SK-N-SH (cell line): ENCODE data around the gene ASIC2. TPM values are rescaled to one million over a fixed set of nuclear protein-coding genes. Genes with fewer than 3 reads are reported as not detected.

ENCODE experiments used
- CTCF ChIA-PET: fragments of 300-600, 350-600 bp; formaldehyde crosslinking; extraction: SDS; loops from one replicate; lab custom pipeline; 2021; lab: Yijun Ruan, JAX
- POLR2A ChIA-PET: fragments of 350-600 bp; sonication (Branson Sonifier 250); formaldehyde crosslinking; extraction: SDS; loops from one replicate; lab custom pipeline; 2020; ENCODE audit warnings: antibody characterized with exemption, inconsistent platforms; lab: Yijun Ruan, JAX
- DNase-seq: peaks from one replicate; pipeline ENCODE4 v3.0.0; 2012
- H2AFZ ChIP-seq: fragments of 200-600 bp; sonication (generic); 2 replicates; pipeline ENCODE4 v1.8.1; 2016; ENCODE audit warnings: antibody characterized with exemption, mild to moderate bottlenecking, low read depth
- H3F3A ChIP-seq: fragments of 200-600 bp; sonication (generic); replicated peaks from 2 replicates; pipeline ENCODE3; 2016; ENCODE audit warnings: antibody characterized with exemption, mild to moderate bottlenecking; ENCODE audit not compliant: insufficient read depth
- H3K27ac ChIP-seq, 2 experiments: fragments of 200-500 bp in 1 of 2; fragments of 200-600 bp in 1 of 2; sonication (Bioruptor generic) in 1 of 2; sonication (generic), shearing (Covaris generic) in 1 of 2; 2 replicates each; pipeline versions ENCODE4 v1.5.1 to v1.6.1; 2014 to 2016; ENCODE audit warnings: low read depth in 2 of 2, inconsistent platforms in 1 of 2, low read length in 1 of 2, mild to moderate bottlenecking in 1 of 2, mixed read lengths in 1 of 2
- H3K27me3 ChIP-seq: fragments of 200-600 bp; sonication (generic), shearing (Covaris generic); 2 replicates; pipeline ENCODE4 v1.6.1; 2016; ENCODE audit warnings: mixed run types; ENCODE audit not compliant: insufficient read depth
- H3K36me3 ChIP-seq, 2 experiments: fragments of 200-500 bp in 1 of 2; fragments of 200-600 bp in 1 of 2; sonication (Bioruptor generic) in 1 of 2; sonication (generic) in 1 of 2; replicated peaks in 1 of 2; 2 replicates each; pipeline versions ENCODE3 to v1.5.1; 2014 to 2016; ENCODE audit warnings: low read length in 1 of 2, mild to moderate bottlenecking in 1 of 2; ENCODE audit not compliant: insufficient read depth in 2 of 2, control insufficient read depth in 1 of 2
- H3K4me1 ChIP-seq, 2 experiments: fragments of 200-500 bp in 1 of 2; fragments of 200-600 bp in 1 of 2; sonication (Bioruptor generic) in 1 of 2; sonication (generic), shearing (Covaris generic) in 1 of 2; 2 replicates each; pipeline versions ENCODE4 v1.5.1 to v1.6.1; 2014 to 2016; ENCODE audit warnings: low read depth in 1 of 2, low read length in 1 of 2, mixed run types in 1 of 2; ENCODE audit not compliant: insufficient read depth in 2 of 2, control insufficient read depth in 1 of 2
- H3K4me2 ChIP-seq: fragments of 200-600 bp; sonication (generic), shearing (Covaris generic); 2 replicates; pipeline ENCODE4 v1.6.1; 2017; ENCODE audit warnings: mixed run types
- H3K4me3 ChIP-seq, 2 experiments: fragments of 200-500 bp in 1 of 2; fragments of 200-600 bp in 1 of 2; sonication (Bioruptor generic) in 1 of 2; sonication (generic), shearing (Covaris generic) in 1 of 2; 2 replicates each; pipeline versions ENCODE4 v1.5.1 to v1.8.1; 2014 to 2016; ENCODE audit warnings: low read depth in 2 of 2, inconsistent platforms in 1 of 2, low read length in 1 of 2, mild to moderate bottlenecking in 1 of 2, mixed read lengths in 1 of 2, moderate library complexity in 1 of 2
- H3K79me2 ChIP-seq: fragments of 200-600 bp; sonication (generic); 2 replicates; pipeline ENCODE4 v1.8.1; 2017; ENCODE audit warnings: mild to moderate bottlenecking; ENCODE audit not compliant: insufficient read depth
- H3K9ac ChIP-seq: fragments of 200-600 bp; sonication (generic); 2 replicates; pipeline ENCODE4 v1.6.1; 2017; ENCODE audit warnings: mixed run types
- H3K9me2 ChIP-seq: fragments of 200-600 bp; sonication (generic); 2 replicates; pipeline ENCODE4 v1.6.1; 2017; ENCODE audit warnings: mixed run types
- H3K9me3 ChIP-seq: fragments of 200-600 bp; sonication (generic); 2 replicates; pipeline ENCODE4 v1.6.1; 2017; ENCODE audit warnings: mixed run types, mild to moderate bottlenecking, moderate library complexity
- H4K20me1 ChIP-seq: fragments of 200-600 bp; sonication (generic); 2 replicates; pipeline ENCODE4 v1.6.1; 2017; ENCODE audit warnings: mild to moderate bottlenecking, mixed run types; ENCODE audit not compliant: insufficient read depth
- CHD2 ChIP-seq: fragments of 150-350 bp; IDR thresholded peaks from 2 replicates; pipeline ENCODE4 v1.6.1; 2018; ENCODE audit warnings: low read length; ENCODE audit not compliant: partially characterized antibody
- ELF1 ChIP-seq: IDR thresholded peaks from 2 replicates; pipeline ENCODE4 v1.4.0; 2012
- EP300 ChIP-seq, 2 experiments: IDR thresholded peaks; 2 replicates each; pipeline versions ENCODE4 v1.4.0 to v1.6.1; 2012; ENCODE audit warnings: borderline replicate concordance in 1 of 2, low read depth in 1 of 2, low read length in 1 of 2
- FOXM1 ChIP-seq: IDR thresholded peaks from 2 replicates; pipeline ENCODE4 v1.4.0; 2012; ENCODE audit warnings: low read depth, mild to moderate bottlenecking
- JUND ChIP-seq: IDR thresholded peaks from 2 replicates; pipeline ENCODE4 v1.4.0; 2012
- MXI1 ChIP-seq: IDR thresholded peaks from 2 replicates; pipeline ENCODE4 v1.6.1; 2012; ENCODE audit warnings: mild to moderate bottlenecking, low read depth, low read length, improper control_type of control experiment
- RAD21 ChIP-seq: IDR thresholded peaks from 2 replicates; pipeline ENCODE4 v1.6.1; 2012; ENCODE audit warnings: mild to moderate bottlenecking, low read length
- RCOR1 ChIP-seq: fragments of 150-350 bp; IDR thresholded peaks from 2 replicates; pipeline ENCODE4 v1.6.1; 2017; ENCODE audit warnings: antibody characterized with exemption, low read length
- RFX5 ChIP-seq: IDR thresholded peaks from 2 replicates; pipeline ENCODE4 v1.6.1; 2012; ENCODE audit warnings: mild to moderate bottlenecking, improper control_type of control experiment, low read length
- SMC3 ChIP-seq: IDR thresholded peaks from 2 replicates; pipeline ENCODE4 v1.6.1; 2012; ENCODE audit warnings: low read depth, low read length, improper control_type of control experiment
- TAF1 ChIP-seq: IDR thresholded peaks from 2 replicates; pipeline ENCODE4 v1.6.1; 2012; ENCODE audit warnings: low read depth, mild to moderate bottlenecking, low read length, moderate library complexity, borderline replicate concordance
- WGBS: methylation state at CpG from one replicate; pipeline ENCODE4 v1.1.6; 2017; ENCODE audit warnings: low lambda C conversion rate; 5-methylcytosine and 5-hydroxymethylcytosine counted together
- polyA plus RNA-seq, 3 experiments: library from polyadenylated mRNA; depleted of rRNA; stranded (reverse); fragments of >200 nt; gene quantifications; 2 replicates each; pipeline ENCODE4 v1.2.3, GENCODE V29; 2012
- TF ChIP-seq, protein P1 (sequence below): fragments of 150-350 bp; IDR thresholded peaks from 2 replicates; pipeline ENCODE4 v1.6.1; 2017; ENCODE audit warnings: antibody characterized with exemption, low read length, low read depth, borderline replicate concordance
- TF ChIP-seq, protein P2 (sequence below): IDR thresholded peaks from 2 replicates; pipeline ENCODE4 v1.6.1; 2012; ENCODE audit warnings: mild to moderate bottlenecking, low read depth, low read length, moderate library complexity
- TF ChIP-seq, protein P3 (sequence below): fragments of 200-600 bp; sonication (generic); IDR thresholded peaks from 2 replicates; pipeline ENCODE4 v1.6.1; 2017; ENCODE audit warnings: antibody characterized with exemption, mild to moderate bottlenecking, moderate library complexity

The ASIC2 gene
- polyA plus RNA-seq, 1 of the 3 experiments (the other 2 are of a cell fraction), result 0.08 TPM

DNA sequence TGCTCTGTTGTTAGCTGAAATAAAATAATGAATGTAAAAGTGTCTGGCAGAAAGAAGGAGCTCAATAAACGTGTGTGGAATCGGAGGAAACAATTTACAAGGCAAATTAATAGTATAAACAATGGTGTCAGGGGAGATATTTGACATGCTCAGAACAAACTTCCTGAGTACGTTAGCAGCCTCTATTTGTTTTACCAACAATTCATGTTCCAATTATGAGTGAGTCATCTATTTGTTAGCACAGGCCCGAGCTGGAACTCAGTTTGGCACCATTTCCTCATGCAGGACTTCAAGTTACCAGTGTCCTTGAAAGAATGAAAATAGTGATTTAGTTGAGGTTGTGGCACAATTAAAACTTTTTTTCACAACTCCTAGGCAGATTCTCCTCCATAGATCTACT is 9.1 kb downstream of the ASIC2 start:
- Histone ChIP-seq H3K4me1 (peaks cover 0 to 5% of the 10 kb centered on the region in 2 experiments; a peak in 2 of 4 replicates), H3K27ac (no peak overlapping the region), H3K36me3 (no peaks in the 10 kb centered on the region), H3K4me2 (no peak overlapping the region), H3K9ac (no peak overlapping the region), H3F3A (no peaks in the 10 kb centered on the region), H3K4me3 (no peak overlapping the region), H3K9me3 (no peaks in the 10 kb centered on the region), H4K20me1 (no peaks in the 10 kb centered on the region), H3K27me3 (no peaks in the 10 kb centered on the region; the same call in 1 of the 2 replicates), H3K79me2 (no peaks in the 10 kb centered on the region), H3K9me2 (no peaks in the 10 kb centered on the region), H2AFZ (no peak overlapping the region)
- no peak for TF ChIP-seq TAF1
- no peak for TF ChIP-seq SMC3
- TF ChIP-seq, protein P1, sequence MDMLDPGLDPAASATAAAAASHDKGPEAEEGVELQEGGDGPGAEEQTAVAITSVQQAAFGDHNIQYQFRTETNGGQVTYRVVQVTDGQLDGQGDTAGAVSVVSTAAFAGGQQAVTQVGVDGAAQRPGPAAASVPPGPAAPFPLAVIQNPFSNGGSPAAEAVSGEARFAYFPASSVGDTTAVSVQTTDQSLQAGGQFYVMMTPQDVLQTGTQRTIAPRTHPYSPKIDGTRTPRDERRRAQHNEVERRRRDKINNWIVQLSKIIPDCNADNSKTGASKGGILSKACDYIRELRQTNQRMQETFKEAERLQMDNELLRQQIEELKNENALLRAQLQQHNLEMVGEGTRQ, result no peak
- no peak for TF ChIP-seq CHD2
- TF ChIP-seq, protein P2, sequence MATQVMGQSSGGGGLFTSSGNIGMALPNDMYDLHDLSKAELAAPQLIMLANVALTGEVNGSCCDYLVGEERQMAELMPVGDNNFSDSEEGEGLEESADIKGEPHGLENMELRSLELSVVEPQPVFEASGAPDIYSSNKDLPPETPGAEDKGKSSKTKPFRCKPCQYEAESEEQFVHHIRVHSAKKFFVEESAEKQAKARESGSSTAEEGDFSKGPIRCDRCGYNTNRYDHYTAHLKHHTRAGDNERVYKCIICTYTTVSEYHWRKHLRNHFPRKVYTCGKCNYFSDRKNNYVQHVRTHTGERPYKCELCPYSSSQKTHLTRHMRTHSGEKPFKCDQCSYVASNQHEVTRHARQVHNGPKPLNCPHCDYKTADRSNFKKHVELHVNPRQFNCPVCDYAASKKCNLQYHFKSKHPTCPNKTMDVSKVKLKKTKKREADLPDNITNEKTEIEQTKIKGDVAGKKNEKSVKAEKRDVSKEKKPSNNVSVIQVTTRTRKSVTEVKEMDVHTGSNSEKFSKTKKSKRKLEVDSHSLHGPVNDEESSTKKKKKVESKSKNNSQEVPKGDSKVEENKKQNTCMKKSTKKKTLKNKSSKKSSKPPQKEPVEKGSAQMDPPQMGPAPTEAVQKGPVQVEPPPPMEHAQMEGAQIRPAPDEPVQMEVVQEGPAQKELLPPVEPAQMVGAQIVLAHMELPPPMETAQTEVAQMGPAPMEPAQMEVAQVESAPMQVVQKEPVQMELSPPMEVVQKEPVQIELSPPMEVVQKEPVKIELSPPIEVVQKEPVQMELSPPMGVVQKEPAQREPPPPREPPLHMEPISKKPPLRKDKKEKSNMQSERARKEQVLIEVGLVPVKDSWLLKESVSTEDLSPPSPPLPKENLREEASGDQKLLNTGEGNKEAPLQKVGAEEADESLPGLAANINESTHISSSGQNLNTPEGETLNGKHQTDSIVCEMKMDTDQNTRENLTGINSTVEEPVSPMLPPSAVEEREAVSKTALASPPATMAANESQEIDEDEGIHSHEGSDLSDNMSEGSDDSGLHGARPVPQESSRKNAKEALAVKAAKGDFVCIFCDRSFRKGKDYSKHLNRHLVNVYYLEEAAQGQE, result no peak
- DNase-seq, result no peak
- 12% methylated on average over 4 of the region's 4 CpGs for WGBS
- ChIA-PET POLR2A (no interaction called here), CTCF (interaction anchor here (1.1 kb wide), 1 partner anchor 9 kb away, joined by 3 read pairs; the partner anchor contains the start of gene ASIC2)

DNA sequence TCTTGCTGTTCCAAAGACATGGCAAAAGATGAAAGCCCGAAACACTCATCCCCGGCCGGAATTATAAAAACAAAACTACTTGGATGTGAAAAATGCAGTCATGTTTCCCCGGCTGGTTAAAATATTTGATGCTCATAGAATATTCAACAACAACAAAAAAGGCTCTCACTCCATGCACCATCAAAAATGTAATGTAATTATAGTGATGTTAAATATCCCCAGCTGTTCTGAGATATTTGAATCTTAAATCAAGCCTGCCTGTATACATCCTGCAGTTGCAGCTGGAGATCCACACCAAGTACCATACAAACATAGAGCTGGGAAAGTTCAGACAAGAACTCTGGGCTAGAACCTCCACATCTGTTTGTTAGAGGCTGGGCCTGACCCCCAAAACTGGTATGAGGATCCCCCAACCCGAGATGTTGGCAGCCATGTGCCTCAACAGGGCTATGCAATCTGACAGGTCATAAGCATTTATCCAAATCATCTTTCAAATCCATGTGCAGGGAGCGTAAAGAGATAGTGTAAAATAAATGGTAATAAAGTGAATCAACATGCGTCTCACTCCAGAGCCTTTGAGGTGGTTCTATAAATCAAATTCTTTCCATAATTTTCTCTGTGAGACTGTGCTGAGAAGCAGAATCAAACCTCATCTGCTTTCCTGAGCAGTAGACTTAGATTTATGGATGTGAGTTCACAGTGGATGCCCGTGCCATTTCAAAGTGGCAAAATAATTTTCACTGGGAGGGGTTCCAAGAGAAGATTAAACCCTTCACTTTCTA is 12.7 kb downstream of the ASIC2 start:
- no peaks in the 10 kb centered on the region for H3K27me3 ChIP-seq
- no peaks in the 10 kb centered on the region for H3K9me2 ChIP-seq
- H3K36me3 ChIP-seq, result no peaks in the 10 kb centered on the region
- CTCF ChIA-PET, result no interaction called here
- TF ChIP-seq, protein P1, result no peak
- TF ChIP-seq RCOR1 (no peak), JUND (no peak), EP300 (IDR thresholded peaks at IDR 0.05; ENCODE audit: borderline replicate concordance in 1 of 2, low read depth in 1 of 2, low read length in 1 of 2) (no peak), MXI1 (no peak), FOXM1 (no peak), RFX5 (no peak), RAD21 (no peak), SMC3 (no peak), ELF1 (no peak)
- TF ChIP-seq, protein P2, result no peak
- TF ChIP-seq, protein P3, sequence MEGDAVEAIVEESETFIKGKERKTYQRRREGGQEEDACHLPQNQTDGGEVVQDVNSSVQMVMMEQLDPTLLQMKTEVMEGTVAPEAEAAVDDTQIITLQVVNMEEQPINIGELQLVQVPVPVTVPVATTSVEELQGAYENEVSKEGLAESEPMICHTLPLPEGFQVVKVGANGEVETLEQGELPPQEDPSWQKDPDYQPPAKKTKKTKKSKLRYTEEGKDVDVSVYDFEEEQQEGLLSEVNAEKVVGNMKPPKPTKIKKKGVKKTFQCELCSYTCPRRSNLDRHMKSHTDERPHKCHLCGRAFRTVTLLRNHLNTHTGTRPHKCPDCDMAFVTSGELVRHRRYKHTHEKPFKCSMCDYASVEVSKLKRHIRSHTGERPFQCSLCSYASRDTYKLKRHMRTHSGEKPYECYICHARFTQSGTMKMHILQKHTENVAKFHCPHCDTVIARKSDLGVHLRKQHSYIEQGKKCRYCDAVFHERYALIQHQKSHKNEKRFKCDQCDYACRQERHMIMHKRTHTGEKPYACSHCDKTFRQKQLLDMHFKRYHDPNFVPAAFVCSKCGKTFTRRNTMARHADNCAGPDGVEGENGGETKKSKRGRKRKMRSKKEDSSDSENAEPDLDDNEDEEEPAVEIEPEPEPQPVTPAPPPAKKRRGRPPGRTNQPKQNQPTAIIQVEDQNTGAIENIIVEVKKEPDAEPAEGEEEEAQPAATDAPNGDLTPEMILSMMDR, result no peak
- no peak overlapping the region for H2AFZ ChIP-seq
- no peaks in the 10 kb centered on the region for H3F3A ChIP-seq
- H3K79me2 ChIP-seq, result no peaks in the 10 kb centered on the region
- H3K9me3 ChIP-seq, result no peaks in the 10 kb centered on the region
- WGBS, result 63% methylated on average over 8 of the region's 8 CpGs
- H3K27ac ChIP-seq, result no peak overlapping the region
- H3K4me1 ChIP-seq, result peaks cover 0 to 5% of the 10 kb centered on the region in 2 experiments; a peak in 2 of 4 replicates
- DNase-seq, result no peak
- H3K4me3 ChIP-seq, result no peak overlapping the region
- no peaks in the 10 kb centered on the region for H4K20me1 ChIP-seq
- POLR2A ChIA-PET, result no interaction called here
- H3K4me2 ChIP-seq, result no peak overlapping the region
- H3K9ac ChIP-seq, result no peak overlapping the region
